Stimulated activated memory B cell treated with anti-CD40 and anti-IgM and Interleukin-4, amounts not matched to agents 10 μg/mL and 1 μg/mL and 100 μg/mL, for 72 hours (primary cell): ENCODE measurements around the gene OTUD3.
"Not testable (repeated sequence)": the region's sequence is repeated elsewhere in the genome, so short reads cannot be mapped to it uniquely, and the experiment has no call there.

Experiments used
- ATAC-seq: fragments of 150-1000 bp; cut with Tn5 transposase; 2 replicates; pipeline ENCODE4 v1.10.0; 2021
- H3K27ac Mint-ChIP-seq: one replicate; pipeline ENCODE4 v1.8.0; 2022; ENCODE audit warnings: mild to moderate bottlenecking, mixed read lengths
- H3K27me3 Mint-ChIP-seq: one replicate; pipeline ENCODE4 v1.8.0; 2022; ENCODE audit warnings: mixed read lengths
- H3K36me3 Mint-ChIP-seq: one replicate; pipeline ENCODE4 v1.8.0; 2022; ENCODE audit warnings: mixed read lengths
- H3K4me1 Mint-ChIP-seq: one replicate; pipeline ENCODE4 v1.8.0; 2022; ENCODE audit warnings: mixed read lengths
- H3K4me3 Mint-ChIP-seq: one replicate; pipeline ENCODE4 v1.8.0; 2022; ENCODE audit warnings: mild to moderate bottlenecking, moderate library complexity, mixed read lengths
- H3K9me3 Mint-ChIP-seq: one replicate; pipeline ENCODE4 v1.8.0; 2022; ENCODE audit warnings: mixed read lengths

OTUD3 gene

DNA sequence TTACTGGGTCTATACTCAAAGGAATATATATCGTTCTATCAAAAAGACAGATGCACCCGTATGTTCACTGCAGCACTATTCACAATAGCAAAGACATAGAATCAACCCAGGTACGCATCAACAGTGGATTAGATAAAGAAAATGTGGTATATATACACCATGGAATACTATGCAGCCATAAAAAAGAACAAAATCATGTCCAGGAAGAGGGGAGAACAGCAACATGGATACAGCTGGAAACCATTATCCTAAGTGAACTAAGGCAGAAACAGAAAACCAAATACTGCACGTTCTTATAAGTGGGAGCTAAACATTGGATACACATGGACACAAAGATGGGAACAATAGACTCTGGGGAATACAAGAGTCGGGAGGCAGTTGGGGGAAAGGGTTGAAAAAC is 1.4 kb upstream of the OTUD3 start:
- H3K36me3 Mint-ChIP-seq, ATAC-seq, H3K4me3 Mint-ChIP-seq, H3K9me3 Mint-ChIP-seq, H3K27ac Mint-ChIP-seq: not testable (repeated sequence)
- H3K27me3 Mint-ChIP-seq: peaks cover 22% of the 10 kb centered on the region
- peaks cover 26% of the 10 kb centered on the region for H3K4me1 Mint-ChIP-seq

DNA sequence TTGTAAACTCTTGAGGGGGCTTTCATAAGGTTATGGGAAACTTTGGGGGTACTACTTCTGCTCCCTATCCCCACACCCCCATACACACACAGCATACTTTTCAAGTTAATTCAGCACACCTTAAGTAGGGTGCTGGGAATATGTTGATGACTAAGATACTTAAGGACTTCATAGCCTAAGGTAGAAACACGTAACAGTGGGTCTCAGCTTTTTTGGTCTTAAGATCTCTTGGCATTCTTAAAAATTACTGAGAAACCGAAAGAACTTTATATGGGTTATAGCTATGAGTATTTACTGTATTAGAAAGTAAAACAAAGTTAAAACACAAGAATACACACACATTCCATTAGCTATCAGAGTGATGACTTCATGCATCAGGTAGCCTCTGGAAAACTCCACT is 2.1 kb downstream of the OTUD3 start:
- H3K36me3 Mint-ChIP-seq: peaks cover 13% of the 10 kb centered on the region
- no peak overlapping the region for H3K4me3 Mint-ChIP-seq
- no peak overlapping the region for H3K27ac Mint-ChIP-seq
- H3K9me3 Mint-ChIP-seq: no peaks in the 10 kb centered on the region
- ATAC-seq: no peak
- H3K27me3 Mint-ChIP-seq: no peaks in the 10 kb centered on the region
- peaks cover 33% of the 10 kb centered on the region for H3K4me1 Mint-ChIP-seq

- Mint-ChIP-seq H3K4me3 (no peak overlapping the region), H3K4me1 (peaks cover 38% of the 10 kb centered on the region), H3K9me3 (no peaks in the 10 kb centered on the region), H3K36me3 (peaks cover 19% of the 10 kb centered on the region), H3K27ac (no peak overlapping the region), H3K27me3 (no peaks in the 10 kb centered on the region)
- no peak for ATAC-seq
These were observed 3.6 kb downstream of the OTUD3 start for GRCh38 chr1:19885821-19886220.

- Mint-ChIP-seq H3K27me3 (no peaks in the 10 kb centered on the region), H3K27ac (peak overlapping the region; percentile 44), H3K36me3 (peaks cover 41% of the 10 kb centered on the region), H3K9me3 (no peaks in the 10 kb centered on the region), H3K4me3 (no peak overlapping the region), H3K4me1 (peaks cover 51% of the 10 kb centered on the region)
- no peak for ATAC-seq
These were observed 5.9 kb downstream of the OTUD3 start for GRCh38 chr1:19888112-19888511.

DNA sequence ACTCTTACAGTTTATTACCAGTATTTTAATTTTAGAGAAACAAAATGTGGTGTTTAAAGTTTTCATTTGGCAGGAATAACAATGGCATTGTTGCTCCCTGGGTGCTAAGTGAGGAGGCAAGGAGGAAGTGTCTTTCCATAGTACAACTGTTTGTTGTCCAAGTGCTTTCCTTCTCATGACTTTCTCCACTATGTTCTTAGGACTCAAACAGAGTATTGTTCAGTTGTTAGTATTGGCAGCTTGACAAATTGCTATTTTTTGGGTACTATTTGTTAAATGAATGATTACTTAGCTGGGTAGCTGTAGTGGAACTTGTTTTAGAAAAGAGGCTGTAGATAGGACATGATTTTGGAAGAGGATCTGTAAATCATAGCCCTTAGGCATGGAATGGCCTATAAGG is 7.5 kb downstream of the OTUD3 start:
- Mint-ChIP-seq H3K27ac (no peak overlapping the region), H3K9me3 (no peaks in the 10 kb centered on the region), H3K36me3 (peaks cover 46% of the 10 kb centered on the region), H3K4me1 (peaks cover 37% of the 10 kb centered on the region), H3K4me3 (no peak overlapping the region), H3K27me3 (no peaks in the 10 kb centered on the region)
- no peak for ATAC-seq

DNA sequence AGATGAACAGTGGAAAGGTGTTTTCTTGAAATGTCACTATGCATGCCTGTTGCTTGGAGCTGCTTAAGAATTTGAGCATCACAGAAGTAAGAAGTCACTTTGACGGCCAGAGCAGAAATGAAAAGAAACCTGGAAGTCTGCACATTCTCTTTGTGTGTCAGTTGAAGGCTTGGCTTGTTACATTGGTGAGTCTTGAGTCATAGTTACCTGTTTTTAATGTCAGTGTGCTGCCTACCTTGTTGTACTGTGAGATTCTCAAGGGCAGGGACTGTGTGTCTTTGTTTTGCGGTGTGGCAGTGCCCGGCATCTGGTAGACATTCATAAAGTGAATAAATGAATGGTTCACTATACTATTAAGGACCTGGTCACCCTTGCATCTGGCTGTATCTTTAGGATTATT is 9.9 kb downstream of the OTUD3 start:
- no peak for ATAC-seq
- Mint-ChIP-seq H3K9me3 (no peaks in the 10 kb centered on the region), H3K36me3 (peaks cover 58% of the 10 kb centered on the region), H3K27me3 (no peaks in the 10 kb centered on the region), H3K27ac (peak overlapping the region; percentile 4), H3K4me1 (peaks cover 31% of the 10 kb centered on the region), H3K4me3 (no peak overlapping the region)

DNA sequence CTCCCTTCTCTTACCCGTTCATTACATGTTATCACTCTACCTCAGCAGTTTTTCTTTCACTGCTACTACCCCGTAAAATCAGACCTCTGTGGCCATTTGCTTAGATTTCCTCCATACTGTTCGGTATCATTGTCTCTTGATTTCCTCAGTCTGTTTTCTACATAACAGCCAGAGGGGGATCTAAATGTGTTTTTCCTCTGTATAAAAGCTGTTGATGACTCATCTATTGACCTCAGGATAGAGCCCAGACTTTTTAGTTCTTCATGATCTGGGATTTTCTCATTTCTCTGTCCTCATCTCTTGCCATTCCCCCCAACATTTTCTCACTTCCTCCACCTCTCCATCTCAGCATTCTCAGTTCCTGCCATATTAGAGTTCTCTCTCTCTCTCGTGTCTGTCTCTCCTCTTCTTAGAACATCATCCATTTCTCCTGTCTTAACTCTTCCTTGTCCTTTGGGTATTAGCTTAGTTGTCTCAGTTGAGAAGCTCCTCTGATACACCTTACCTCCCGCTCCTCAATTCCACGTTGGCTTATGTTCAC is 10.5 kb downstream of the OTUD3 start:
- Mint-ChIP-seq H3K36me3 (peaks cover 62% of the 10 kb centered on the region), H3K4me1 (peaks cover 31% of the 10 kb centered on the region), H3K27me3 (no peaks in the 10 kb centered on the region), H3K4me3 (no peak overlapping the region), H3K9me3 (no peaks in the 10 kb centered on the region), H3K27ac (peak overlapping the region; percentile 4)
- ATAC-seq: no peak

DNA sequence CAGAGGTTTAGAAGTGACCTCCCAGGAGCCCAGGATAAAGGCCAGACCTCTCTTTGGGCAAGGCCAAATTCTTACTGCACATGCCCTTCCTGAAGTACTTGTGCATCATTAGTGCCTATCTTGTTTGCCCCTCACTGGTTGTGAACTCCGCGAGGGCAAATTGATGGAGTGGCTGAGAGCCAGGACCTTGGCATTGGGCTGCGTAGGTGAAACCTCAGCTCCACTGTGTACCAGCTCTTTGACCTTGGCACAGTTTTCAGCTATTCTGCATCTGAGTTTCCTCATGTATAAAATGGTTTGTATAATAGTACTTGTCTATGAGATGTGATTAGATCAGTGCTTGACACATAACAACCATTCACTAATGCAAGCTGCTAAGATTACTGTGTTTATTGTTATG is 11.5 kb downstream of the OTUD3 start:
- no peak overlapping the region for H3K4me3 Mint-ChIP-seq
- H3K4me1 Mint-ChIP-seq: peaks cover 25% of the 10 kb centered on the region
- H3K27ac Mint-ChIP-seq: no peak overlapping the region
- no peaks in the 10 kb centered on the region for H3K9me3 Mint-ChIP-seq
- no peak for ATAC-seq
- H3K27me3 Mint-ChIP-seq: no peaks in the 10 kb centered on the region
- H3K36me3 Mint-ChIP-seq: peaks cover 57% of the 10 kb centered on the region

DNA sequence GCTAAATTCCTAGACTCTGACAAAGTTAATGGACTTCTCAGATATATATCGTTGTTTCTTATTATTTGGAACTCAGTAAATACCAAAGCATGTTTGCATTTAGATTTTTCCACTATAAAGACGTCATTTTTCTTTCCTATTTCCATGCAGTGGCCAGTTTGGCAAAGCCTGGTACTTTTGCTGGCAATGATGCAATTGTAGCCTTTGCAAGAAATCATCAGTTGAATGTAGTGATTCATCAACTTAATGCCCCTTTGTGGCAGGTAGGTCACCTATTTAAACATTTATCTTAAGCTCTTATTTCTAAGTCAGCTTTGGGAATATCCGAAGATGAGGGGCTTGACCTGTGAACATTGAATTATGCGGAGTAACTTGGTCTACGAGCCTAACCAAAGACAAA is 12.0 kb downstream of the OTUD3 start:
- H3K36me3 Mint-ChIP-seq: peaks cover 63% of the 10 kb centered on the region
- H3K4me3 Mint-ChIP-seq: no peak overlapping the region
- ATAC-seq: no peak
- H3K27me3 Mint-ChIP-seq: no peaks in the 10 kb centered on the region
- no peak overlapping the region for H3K27ac Mint-ChIP-seq
- no peaks in the 10 kb centered on the region for H3K9me3 Mint-ChIP-seq
- peaks cover 25% of the 10 kb centered on the region for H3K4me1 Mint-ChIP-seq

- Mint-ChIP-seq H3K4me1 (no peaks in the 10 kb centered on the region), H3K27me3 (no peaks in the 10 kb centered on the region), H3K27ac (no peak overlapping the region), H3K36me3 (peaks cover 72% of the 10 kb centered on the region), H3K4me3 (no peak overlapping the region), H3K9me3 (peaks cover 3% of the 10 kb centered on the region)
- no peak for ATAC-seq
These were observed 19.5 kb downstream of the OTUD3 start for GRCh38 chr1:19901653-19902052.

- Mint-ChIP-seq H3K4me3 (no peak overlapping the region), H3K27ac (no peak overlapping the region), H3K9me3 (peaks cover 3% of the 10 kb centered on the region), H3K4me1 (no peaks in the 10 kb centered on the region), H3K27me3 (no peaks in the 10 kb centered on the region), H3K36me3 (peaks cover 80% of the 10 kb centered on the region)
- no peak for ATAC-seq
These were observed 21.4 kb downstream of the OTUD3 start for GRCh38 chr1:19903621-19904020.

DNA sequence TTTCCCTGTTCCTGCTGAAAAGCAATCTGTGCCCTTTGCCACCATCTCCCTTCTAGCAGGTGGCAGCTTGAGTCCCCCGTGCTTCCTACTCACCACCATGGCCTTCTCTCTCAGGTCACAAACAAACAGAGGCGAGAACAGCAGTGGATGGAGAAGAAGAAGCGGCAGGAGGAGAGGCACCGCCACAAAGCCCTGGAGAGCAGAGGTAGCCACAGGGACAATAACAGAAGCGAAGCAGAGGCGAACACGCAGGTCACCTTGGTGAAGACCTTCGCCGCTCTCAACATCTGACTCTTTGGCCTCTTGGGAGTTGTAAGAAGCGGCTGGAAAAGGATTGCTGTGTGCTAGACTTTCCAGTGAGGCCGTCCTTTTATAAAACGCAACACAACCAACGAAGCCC is 25.3 kb downstream of the OTUD3 start:
- peaks cover 81% of the 10 kb centered on the region for H3K36me3 Mint-ChIP-seq
- no peak for ATAC-seq
- H3K4me3 Mint-ChIP-seq: no peak overlapping the region
- no peak overlapping the region for H3K27ac Mint-ChIP-seq
- no peaks in the 10 kb centered on the region for H3K4me1 Mint-ChIP-seq
- no peaks in the 10 kb centered on the region for H3K9me3 Mint-ChIP-seq
- no peaks in the 10 kb centered on the region for H3K27me3 Mint-ChIP-seq

GRCh38 chr1:19909392-19909791 is 27.2 kb downstream of the OTUD3 start:
- ATAC-seq: no peak
- no peak overlapping the region for H3K27ac Mint-ChIP-seq
- H3K4me3 Mint-ChIP-seq: no peak overlapping the region
- H3K27me3 Mint-ChIP-seq: no peaks in the 10 kb centered on the region
- no peaks in the 10 kb centered on the region for H3K4me1 Mint-ChIP-seq
- no peaks in the 10 kb centered on the region for H3K9me3 Mint-ChIP-seq
- H3K36me3 Mint-ChIP-seq: peaks cover 84% of the 10 kb centered on the region

GRCh38 chr1:19909971-19910370 is 27.8 kb downstream of the OTUD3 start:
- Mint-ChIP-seq H3K36me3 (peaks cover 82% of the 10 kb centered on the region), H3K27me3 (no peaks in the 10 kb centered on the region), H3K27ac (no peak overlapping the region), H3K4me1 (no peaks in the 10 kb centered on the region), H3K9me3 (no peaks in the 10 kb centered on the region), H3K4me3 (no peak overlapping the region)
- ATAC-seq: no peak

GRCh38 chr1:19910650-19911049 is 28.5 kb downstream of the OTUD3 start:
- Mint-ChIP-seq H3K9me3 (no peaks in the 10 kb centered on the region), H3K27me3 (no peaks in the 10 kb centered on the region), H3K36me3 (peaks cover 78% of the 10 kb centered on the region), H3K4me1 (no peaks in the 10 kb centered on the region), H3K4me3 (no peak overlapping the region), H3K27ac (no peak overlapping the region)
- ATAC-seq: no peak

DNA sequence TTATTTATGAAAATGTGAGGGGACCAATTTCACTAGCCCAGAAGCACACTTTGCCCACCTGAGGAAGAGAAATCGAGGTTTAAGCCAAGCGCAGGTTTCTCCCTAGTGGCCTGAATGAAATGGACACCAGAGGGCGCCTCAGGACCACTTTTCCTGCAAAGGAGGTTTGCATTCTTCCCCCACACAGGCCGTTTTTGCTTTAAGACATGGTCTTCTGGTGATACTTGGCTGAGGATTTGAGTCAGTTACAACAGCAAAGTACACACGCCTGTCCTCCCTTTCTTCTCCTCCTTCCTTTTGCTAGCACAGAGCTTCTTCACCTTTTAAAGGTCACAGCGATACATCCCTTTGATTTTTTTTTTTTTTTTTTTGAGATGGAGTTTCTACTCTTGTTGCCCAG is 35.9 kb downstream of the OTUD3 start:
- peaks cover 14% of the 10 kb centered on the region for H3K36me3 Mint-ChIP-seq
- no peaks in the 10 kb centered on the region for H3K9me3 Mint-ChIP-seq
- peaks cover 8% of the 10 kb centered on the region for H3K27me3 Mint-ChIP-seq
- peak; percentile 75 for ATAC-seq
- H3K27ac Mint-ChIP-seq: no peak overlapping the region
- no peak overlapping the region for H3K4me3 Mint-ChIP-seq
- H3K4me1 Mint-ChIP-seq: peaks cover 9% of the 10 kb centered on the region
